NT2/D1 (cell line): ENCODE results near the gene MGLL.
A peak's percentile ranks its signal among the peaks of the same experiment; 100 is the strongest.
"Not testable (repeated sequence)": the region's sequence is repeated elsewhere in the genome, so short reads cannot be mapped to it uniquely, and the experiment has no call there.

Experiments used
- DNase-seq: peaks from one replicate; pipeline ENCODE4 v3.0.0-alpha.2; 2011; ENCODE audit warnings: low read depth, low spot score
- H3K27me3 ChIP-seq: 2 replicates; pipeline ENCODE4 v1.6.0; 2011; ENCODE audit warnings: mild to moderate bottlenecking; ENCODE audit not compliant: insufficient read length, insufficient read depth
- H3K36me3 ChIP-seq: 2 replicates; pipeline ENCODE4 v1.6.1; 2011; ENCODE audit warnings: mild to moderate bottlenecking, low read length, mixed read lengths; ENCODE audit not compliant: insufficient read depth, insufficient read length
- H3K4me1 ChIP-seq: 2 replicates; pipeline ENCODE4 v1.5.1; 2011; ENCODE audit not compliant: insufficient read depth, insufficient read length
- H3K4me3 ChIP-seq: 2 replicates; pipeline ENCODE4 v1.5.1; 2011; ENCODE audit warnings: low read depth; ENCODE audit not compliant: insufficient read length
- H3K9ac ChIP-seq: 2 replicates; pipeline ENCODE4 v1.6.0; 2011; ENCODE audit warnings: low read depth; ENCODE audit not compliant: insufficient read length
- H3K9me3 ChIP-seq: 2 replicates; pipeline ENCODE4 v1.5.1; 2011; ENCODE audit warnings: mild to moderate bottlenecking, low read length; ENCODE audit not compliant: insufficient read depth
- SUZ12 ChIP-seq: IDR thresholded peaks from 2 replicates; pipeline ENCODE4 v1.6.1; 2011; ENCODE audit not compliant: insufficient read length, insufficient read depth; ENCODE audit errors: extremely low read depth
- YY1 ChIP-seq: IDR thresholded peaks from 2 replicates; pipeline ENCODE4 v1.6.1; 2011; ENCODE audit not compliant: insufficient read length, insufficient read depth
- ZNF274 ChIP-seq: IDR thresholded peaks from 2 replicates; pipeline ENCODE4 v1.6.1; 2011; ENCODE audit warnings: mild to moderate bottlenecking, low read depth, low read length

The MGLL gene

DNA sequence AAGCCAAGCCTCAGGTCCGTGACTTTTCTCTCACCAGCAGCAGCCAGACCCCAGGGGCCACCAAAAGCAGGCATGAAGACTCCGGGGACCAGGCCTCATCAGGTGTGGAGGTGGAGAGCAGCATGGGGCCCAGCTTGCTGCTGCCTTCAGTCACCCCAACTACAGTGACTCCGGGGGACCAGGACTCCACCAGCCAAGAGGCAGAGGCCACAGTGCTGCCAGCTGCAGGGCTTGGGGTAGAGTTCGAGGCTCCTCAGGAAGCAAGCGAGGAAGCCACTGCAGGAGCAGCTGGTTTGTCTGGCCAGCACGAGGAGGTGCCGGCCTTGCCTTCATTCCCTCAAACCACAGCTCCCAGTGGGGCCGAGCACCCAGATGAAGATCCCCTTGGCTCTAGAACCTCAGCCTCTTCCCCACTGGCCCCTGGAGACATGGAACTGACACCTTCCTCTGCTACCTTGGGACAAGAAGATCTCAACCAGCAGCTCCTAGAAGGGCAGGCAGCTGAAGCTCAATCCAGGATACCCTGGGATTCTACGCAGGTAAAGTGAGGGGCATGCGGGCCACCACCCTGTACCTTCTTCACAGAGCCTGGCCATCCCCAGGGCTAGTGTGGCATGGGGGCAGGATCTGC is 161.6 kb downstream of the MGLL start:
- H3K27me3 ChIP-seq: no peaks in the 10 kb centered on the region
- no peak for TF ChIP-seq YY1
- TF ChIP-seq ZNF274: no peak
- TF ChIP-seq SUZ12: no peak
- H3K4me3 ChIP-seq: no peak overlapping the region
- DNase-seq: no peak
- H3K36me3 ChIP-seq: peaks cover 9% of the 10 kb centered on the region
- H3K9ac ChIP-seq: no peak overlapping the region
- H3K9me3 ChIP-seq: no peaks in the 10 kb centered on the region
- H3K4me1 ChIP-seq: no peaks in the 10 kb centered on the region

DNA sequence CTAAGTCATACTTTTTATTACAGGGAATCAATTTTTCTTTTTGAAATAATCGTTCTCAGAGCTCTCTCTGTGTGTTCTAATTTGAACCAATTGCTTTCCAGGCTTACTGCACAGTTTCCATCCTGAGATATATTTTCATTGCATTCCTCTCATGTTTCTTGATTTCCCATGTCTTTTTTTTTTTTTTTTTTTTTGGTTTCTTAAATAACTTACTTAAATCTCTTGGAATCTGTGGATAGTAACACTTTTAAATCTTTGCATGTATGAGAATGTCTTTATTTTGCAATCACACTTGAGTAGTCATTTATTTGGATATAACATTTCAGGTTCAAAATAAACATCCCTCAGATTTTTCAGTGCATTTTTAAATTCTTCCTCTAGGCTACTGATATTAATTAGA is 164.1 kb downstream of the MGLL start:
- no peak overlapping the region for H3K4me3 ChIP-seq

DNA sequence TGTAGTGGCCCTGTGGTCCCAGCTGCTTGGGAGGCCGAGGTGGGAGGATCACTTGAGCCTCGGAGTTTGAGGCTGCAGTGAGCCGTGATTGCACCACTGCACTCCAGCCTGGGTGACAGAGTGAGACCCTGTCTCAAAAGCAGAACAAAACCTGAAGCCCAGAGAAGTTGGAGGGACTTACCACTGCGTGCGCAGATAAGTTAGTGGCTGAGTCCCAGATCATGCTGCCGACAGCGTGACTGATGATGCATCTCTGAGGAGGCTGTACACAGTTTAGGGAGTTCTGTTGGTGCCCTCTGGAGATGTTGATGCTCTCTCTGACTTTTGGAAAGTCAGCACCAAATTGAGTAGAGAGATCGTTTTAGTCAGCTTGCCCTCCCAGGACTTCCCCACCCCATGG is 165.4 kb downstream of the MGLL start:
- Histone ChIP-seq H3K27me3 (no peaks in the 10 kb centered on the region), H3K4me1 (no peaks in the 10 kb centered on the region), H3K4me3 (no peak overlapping the region), H3K9me3 (no peaks in the 10 kb centered on the region), H3K36me3 (peaks cover 9% of the 10 kb centered on the region), H3K9ac (no peak overlapping the region)
- TF ChIP-seq SUZ12 (no peak), YY1 (no peak), ZNF274 (no peak)
- no peak for DNase-seq

More for the DNA sequence above, 164.1 kb downstream of the MGLL start:
- TF ChIP-seq ZNF274: no peak
- no peak for TF ChIP-seq YY1
- no peak for TF ChIP-seq SUZ12
- H3K9me3 ChIP-seq: no peaks in the 10 kb centered on the region
- H3K36me3 ChIP-seq: peaks cover 9% of the 10 kb centered on the region
- no peak for DNase-seq
- no peaks in the 10 kb centered on the region for H3K4me1 ChIP-seq
- H3K27me3 ChIP-seq: no peaks in the 10 kb centered on the region
- no peak overlapping the region for H3K9ac ChIP-seq

DNA sequence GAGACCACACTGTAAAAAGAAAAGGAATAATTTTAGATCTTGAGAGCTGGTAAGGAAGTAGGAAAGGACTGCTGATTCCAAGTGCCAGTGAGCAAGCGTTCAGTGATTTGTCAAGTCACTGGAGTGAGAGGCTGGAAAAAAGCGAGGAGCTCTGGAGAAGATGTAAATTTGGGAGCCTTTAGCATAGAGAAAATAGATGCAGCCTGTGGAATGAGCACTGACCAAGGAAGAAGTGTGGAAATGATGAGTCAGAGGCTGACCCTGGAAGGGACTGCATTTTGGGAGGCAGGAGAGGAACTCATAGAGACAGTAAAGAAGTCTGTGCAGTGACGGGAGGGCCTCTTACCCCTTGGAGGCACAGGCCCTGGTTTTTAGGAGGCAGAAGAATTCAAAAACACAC is 166.7 kb downstream of the MGLL start:
- no peak for TF ChIP-seq SUZ12
- no peak for TF ChIP-seq YY1
- no peak for TF ChIP-seq ZNF274
- Histone ChIP-seq H3K27me3 (no peaks in the 10 kb centered on the region), H3K4me1 (no peaks in the 10 kb centered on the region), H3K36me3 (peaks cover 4% of the 10 kb centered on the region), H3K9me3 (no peaks in the 10 kb centered on the region), H3K4me3 (no peak overlapping the region), H3K9ac (no peak overlapping the region)
- DNase-seq: peak; percentile 39

DNA sequence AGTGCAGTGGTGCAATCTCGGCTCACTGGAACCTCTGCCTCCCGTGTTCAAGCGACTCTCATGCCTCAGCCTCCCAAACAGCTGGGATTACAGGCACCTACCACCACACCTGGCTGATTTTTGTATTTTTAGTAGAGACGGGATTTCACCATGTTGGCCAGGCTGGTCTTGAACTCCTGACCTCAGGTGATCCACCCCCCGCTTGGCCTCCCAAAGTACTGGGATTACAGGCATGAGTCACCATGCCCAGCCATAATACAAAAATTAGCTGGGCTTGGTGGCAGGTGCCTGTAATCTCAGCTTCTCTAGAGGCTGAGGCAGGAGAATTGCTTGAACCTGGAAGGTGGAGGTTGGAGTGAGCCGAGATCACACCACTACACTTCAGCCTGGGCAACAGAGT is 167.3 kb downstream of the MGLL start:
- H3K27me3 ChIP-seq: not testable (repeated sequence)

DNA sequence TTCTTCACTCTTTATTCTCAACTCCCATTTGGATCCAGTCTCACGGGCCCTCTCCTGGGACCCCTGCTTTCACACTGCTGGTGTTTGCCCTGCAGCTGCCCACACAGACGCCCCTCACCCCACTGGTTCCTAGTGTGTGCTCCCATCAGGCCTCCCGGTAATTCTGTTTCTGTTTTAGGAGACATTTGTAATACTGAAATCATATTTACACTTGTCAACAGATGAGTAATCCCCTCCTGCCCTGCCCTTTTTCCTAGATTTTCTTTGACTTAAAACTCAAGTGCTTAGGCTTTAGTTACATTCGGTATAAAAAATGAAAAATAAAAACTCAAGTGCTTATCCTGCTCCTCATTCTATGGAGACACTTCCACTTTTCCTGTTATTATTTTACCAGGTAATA is 167.9 kb downstream of the MGLL start:
- H3K9me3 ChIP-seq: no peaks in the 10 kb centered on the region
- H3K4me3 ChIP-seq: no peak overlapping the region
- no peaks in the 10 kb centered on the region for H3K4me1 ChIP-seq
- TF ChIP-seq YY1 (no peak), SUZ12 (no peak), ZNF274 (no peak)
- no peaks in the 10 kb centered on the region for H3K36me3 ChIP-seq
- no peak for DNase-seq
- no peak overlapping the region for H3K9ac ChIP-seq
- H3K27me3 ChIP-seq: no peaks in the 10 kb centered on the region

More for the DNA sequence above, 167.3 kb downstream of the MGLL start:
- H3K9me3 ChIP-seq, H3K36me3 ChIP-seq, H3K4me1 ChIP-seq, H3K9ac ChIP-seq, H3K4me3 ChIP-seq, DNase-seq: not testable (repeated sequence)

DNA sequence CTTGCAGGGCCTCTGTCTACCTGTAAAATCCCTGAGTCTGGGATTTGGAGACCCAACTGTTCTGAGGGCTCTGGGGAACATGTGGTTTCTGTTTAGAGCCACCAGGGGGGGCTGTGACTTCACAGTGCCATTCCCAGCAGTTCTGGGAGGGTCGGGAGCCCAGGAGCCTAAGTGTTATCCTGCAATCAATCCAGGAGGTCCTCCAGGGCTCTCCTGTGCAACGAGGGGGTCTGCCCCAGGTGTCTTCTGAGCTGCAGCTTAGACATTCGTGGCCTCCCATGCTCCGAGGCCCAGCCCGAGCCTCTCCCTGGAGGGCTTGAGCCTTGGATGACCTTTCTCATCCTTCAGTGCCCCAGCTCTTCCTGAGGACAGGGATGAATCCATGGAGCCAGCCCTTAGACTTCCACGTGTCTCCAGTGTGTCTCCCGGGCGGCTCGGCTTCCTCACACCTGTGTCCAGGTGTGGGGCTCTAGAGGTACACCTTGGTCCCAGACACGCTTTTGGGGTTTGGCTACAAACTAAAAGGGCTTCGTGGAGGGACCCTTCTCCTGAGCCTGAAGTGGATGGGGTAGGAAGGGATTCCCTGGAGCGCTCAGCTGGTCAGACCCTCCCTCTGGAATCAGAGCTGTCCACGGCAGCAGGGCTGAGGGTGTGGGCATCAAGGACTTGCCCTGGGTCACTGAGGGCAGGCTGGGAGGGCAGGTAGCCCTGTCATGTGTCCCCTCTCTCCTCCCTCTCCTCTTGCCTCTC is 169.9 kb downstream of the MGLL start:
- Histone ChIP-seq H3K4me3 (no peak overlapping the region), H3K9ac (no peak overlapping the region), H3K36me3 (no peaks in the 10 kb centered on the region), H3K27me3 (no peaks in the 10 kb centered on the region), H3K4me1 (no peaks in the 10 kb centered on the region), H3K9me3 (no peaks in the 10 kb centered on the region)
- TF ChIP-seq SUZ12 (no peak), ZNF274 (no peak), YY1 (no peak)
- DNase-seq: peak; percentile 70
